ENCODE results near the gene HMGCL.

GRCh38 chr1:23838401-23838866 is 13.2 kb upstream of the HMGCL start:
- no peak for TF ChIP-seq CTCF (IDR thresholded peaks at IDR 0.05)
- TF ChIP-seq POLR2A (IDR thresholded peaks at IDR 0.05), result no peak

All from uterus (tissue), 2 donors.